ENCODE data around the gene ZNF827.

The ZNF827 gene

DNA sequence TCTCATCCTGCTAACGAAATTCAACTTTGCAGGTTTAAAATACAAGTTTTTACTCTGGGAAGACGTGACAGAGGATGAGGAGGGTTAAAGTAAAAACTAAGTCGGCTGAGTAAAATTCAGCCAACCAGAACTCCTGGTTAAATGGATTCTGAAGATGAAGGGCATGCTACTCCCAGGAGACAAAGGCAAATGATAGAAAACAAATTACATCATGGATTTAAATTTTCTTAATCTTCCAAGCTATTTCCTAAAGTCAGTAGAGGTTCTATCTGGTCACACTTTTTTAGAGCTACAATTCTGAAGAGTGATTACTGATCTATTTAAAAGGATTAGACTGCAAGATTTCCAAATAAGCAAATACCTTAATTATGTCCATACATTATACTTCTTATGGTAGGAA is 47.9 kb downstream of the ZNF827 start:
- TF ChIP-seq ZBTB7A (IDR thresholded peaks at IDR 0.05; ENCODE audit: low read depth) (no peak), TAF1 (IDR thresholded peaks at IDR 0.05; ENCODE audit: low read depth) (no peak), EGR1 (IDR thresholded peaks at IDR 0.05) (no peak), EP300 (IDR thresholded peaks at IDR 0.05; ENCODE audit: borderline replicate concordance) (no peak), YY1 (IDR thresholded peaks at IDR 0.05; ENCODE audit: low read depth) (no peak)
- TF ChIP-seq, protein P1, sequence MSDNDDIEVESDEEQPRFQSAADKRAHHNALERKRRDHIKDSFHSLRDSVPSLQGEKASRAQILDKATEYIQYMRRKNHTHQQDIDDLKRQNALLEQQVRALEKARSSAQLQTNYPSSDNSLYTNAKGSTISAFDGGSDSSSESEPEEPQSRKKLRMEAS (IDR thresholded peaks at IDR 0.05) = no peak

DNA sequence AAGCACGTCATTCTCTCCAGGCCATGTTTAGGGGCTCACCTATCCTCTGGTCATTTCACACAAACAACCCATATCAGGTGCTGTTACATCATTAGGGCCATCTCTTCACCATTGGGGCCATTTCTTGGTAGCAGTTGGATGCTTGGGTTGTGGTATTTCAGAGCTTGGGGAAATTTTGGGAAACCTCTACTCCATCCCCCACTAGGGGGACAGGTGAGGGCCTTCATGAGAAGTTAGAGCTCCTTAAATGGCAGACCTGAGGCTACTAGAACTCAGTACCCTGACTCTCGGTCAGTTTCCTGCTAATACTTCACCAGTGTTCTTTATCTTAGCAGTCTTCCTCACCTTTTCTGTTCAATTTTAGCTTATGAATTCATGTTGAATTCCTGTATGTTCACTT is 50.2 kb downstream of the ZNF827 start:
- TF ChIP-seq YY1 (IDR thresholded peaks at IDR 0.05; ENCODE audit: low read depth) (no peak), FOXM1 (IDR thresholded peaks at IDR 0.05; ENCODE audit: borderline replicate concordance, low read depth) (no peak), EP300 (IDR thresholded peaks at IDR 0.05; ENCODE audit: borderline replicate concordance) (no peak), ZBTB7A (IDR thresholded peaks at IDR 0.05; ENCODE audit: low read depth) (no peak), RAD21 (IDR thresholded peaks at IDR 0.05; ENCODE audit: low read depth) (no peak), EGR1 (IDR thresholded peaks at IDR 0.05) (no peak), CREB1 (IDR thresholded peaks at IDR 0.05; ENCODE audit: low read depth) (no peak), NFIC (IDR thresholded peaks at IDR 0.05) (no peak), CEBPB (IDR thresholded peaks at IDR 0.05) (no peak), TCF12 (IDR thresholded peaks at IDR 0.05; ENCODE audit: low read depth) (no peak), TAF1 (IDR thresholded peaks at IDR 0.05; ENCODE audit: low read depth) (no peak), TEAD4 (IDR thresholded peaks at IDR 0.05) (no peak)
- TF ChIP-seq, protein P2, sequence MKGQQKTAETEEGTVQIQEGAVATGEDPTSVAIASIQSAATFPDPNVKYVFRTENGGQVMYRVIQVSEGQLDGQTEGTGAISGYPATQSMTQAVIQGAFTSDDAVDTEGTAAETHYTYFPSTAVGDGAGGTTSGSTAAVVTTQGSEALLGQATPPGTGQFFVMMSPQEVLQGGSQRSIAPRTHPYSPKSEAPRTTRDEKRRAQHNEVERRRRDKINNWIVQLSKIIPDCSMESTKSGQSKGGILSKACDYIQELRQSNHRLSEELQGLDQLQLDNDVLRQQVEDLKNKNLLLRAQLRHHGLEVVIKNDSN (IDR thresholded peaks at IDR 0.05) = no peak
- TF ChIP-seq, protein P1 (IDR thresholded peaks at IDR 0.05) = no peak
- TF ChIP-seq, protein P3, sequence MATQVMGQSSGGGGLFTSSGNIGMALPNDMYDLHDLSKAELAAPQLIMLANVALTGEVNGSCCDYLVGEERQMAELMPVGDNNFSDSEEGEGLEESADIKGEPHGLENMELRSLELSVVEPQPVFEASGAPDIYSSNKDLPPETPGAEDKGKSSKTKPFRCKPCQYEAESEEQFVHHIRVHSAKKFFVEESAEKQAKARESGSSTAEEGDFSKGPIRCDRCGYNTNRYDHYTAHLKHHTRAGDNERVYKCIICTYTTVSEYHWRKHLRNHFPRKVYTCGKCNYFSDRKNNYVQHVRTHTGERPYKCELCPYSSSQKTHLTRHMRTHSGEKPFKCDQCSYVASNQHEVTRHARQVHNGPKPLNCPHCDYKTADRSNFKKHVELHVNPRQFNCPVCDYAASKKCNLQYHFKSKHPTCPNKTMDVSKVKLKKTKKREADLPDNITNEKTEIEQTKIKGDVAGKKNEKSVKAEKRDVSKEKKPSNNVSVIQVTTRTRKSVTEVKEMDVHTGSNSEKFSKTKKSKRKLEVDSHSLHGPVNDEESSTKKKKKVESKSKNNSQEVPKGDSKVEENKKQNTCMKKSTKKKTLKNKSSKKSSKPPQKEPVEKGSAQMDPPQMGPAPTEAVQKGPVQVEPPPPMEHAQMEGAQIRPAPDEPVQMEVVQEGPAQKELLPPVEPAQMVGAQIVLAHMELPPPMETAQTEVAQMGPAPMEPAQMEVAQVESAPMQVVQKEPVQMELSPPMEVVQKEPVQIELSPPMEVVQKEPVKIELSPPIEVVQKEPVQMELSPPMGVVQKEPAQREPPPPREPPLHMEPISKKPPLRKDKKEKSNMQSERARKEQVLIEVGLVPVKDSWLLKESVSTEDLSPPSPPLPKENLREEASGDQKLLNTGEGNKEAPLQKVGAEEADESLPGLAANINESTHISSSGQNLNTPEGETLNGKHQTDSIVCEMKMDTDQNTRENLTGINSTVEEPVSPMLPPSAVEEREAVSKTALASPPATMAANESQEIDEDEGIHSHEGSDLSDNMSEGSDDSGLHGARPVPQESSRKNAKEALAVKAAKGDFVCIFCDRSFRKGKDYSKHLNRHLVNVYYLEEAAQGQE (IDR thresholded peaks at IDR 0.05; ENCODE audit: low read depth) = no peak

DNA sequence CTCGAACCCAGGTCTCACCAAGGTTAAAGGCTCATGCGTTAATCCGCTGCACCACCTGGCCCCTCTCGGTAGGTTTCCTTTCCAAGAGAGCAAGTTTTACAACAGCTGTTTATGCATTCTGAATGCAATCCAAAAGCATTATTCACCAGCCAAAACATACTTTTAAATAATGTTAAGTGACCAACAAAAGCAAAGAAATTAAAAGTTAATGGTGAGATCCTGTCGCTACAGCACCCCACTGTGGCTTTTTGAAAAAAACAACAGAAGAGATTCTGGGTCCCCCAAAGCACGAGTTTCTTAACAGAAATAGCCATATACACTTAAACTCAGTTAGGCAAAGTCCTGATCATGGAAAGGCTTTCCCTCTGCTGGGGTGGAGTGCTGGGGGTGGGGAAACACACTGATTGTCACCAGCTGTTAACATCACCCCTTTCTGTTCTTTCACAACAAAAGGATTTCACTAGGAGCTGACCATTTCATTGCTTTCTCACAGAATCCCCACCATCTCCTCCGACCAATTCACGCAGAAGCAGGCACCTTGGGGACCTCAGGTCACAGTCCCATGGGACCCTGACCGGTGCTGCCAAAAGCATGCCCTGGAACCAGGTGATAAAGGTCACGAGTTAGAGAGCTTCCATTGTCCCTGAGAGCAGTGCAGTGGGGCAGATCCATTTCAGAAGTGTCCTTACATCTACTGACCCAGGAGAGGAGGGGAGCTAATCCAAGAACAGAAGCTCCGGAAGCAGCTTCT is 51.2 kb downstream of the ZNF827 start:
- TF ChIP-seq TEAD4 (IDR thresholded peaks at IDR 0.05) (no peak), ZBTB7A (IDR thresholded peaks at IDR 0.05; ENCODE audit: low read depth) (no peak), TCF12 (IDR thresholded peaks at IDR 0.05; ENCODE audit: low read depth) (no peak), EGR1 (IDR thresholded peaks at IDR 0.05) (no peak)

DNA sequence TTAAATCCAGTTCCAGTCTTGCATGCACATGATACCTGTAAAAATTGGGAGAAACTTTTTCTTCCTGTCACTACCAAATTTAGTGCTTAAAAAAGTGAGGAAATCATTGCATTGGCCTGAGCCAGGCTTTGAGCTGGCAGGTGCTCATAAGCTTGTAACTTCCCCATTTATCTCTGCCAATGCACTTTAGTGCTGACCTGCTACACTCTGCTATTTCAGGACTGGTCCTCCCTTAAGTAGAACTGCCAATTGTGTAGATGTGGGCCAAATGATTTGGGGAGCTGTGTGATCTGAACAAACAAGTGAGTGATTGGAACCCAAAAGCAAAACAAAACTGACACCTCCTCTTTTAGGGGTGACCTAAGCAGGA is 51.8 kb downstream of the ZNF827 start:
- TF ChIP-seq, protein P1 (IDR thresholded peaks at IDR 0.05) = no peak
- TF ChIP-seq RAD21 (IDR thresholded peaks at IDR 0.05; ENCODE audit: low read depth) (no peak), TCF12 (IDR thresholded peaks at IDR 0.05; ENCODE audit: low read depth) (no peak), TEAD4 (IDR thresholded peaks at IDR 0.05) (no peak), CREB1 (IDR thresholded peaks at IDR 0.05; ENCODE audit: low read depth) (no peak), CEBPB (IDR thresholded peaks at IDR 0.05) (no peak), TAF1 (IDR thresholded peaks at IDR 0.05; ENCODE audit: low read depth) (no peak), YY1 (IDR thresholded peaks at IDR 0.05; ENCODE audit: low read depth) (no peak), EGR1 (IDR thresholded peaks at IDR 0.05) (no peak), NFIC (IDR thresholded peaks at IDR 0.05) (no peak), EP300 (IDR thresholded peaks at IDR 0.05; ENCODE audit: borderline replicate concordance) (no peak), FOXM1 (IDR thresholded peaks at IDR 0.05; ENCODE audit: borderline replicate concordance, low read depth) (no peak), ZBTB7A (IDR thresholded peaks at IDR 0.05; ENCODE audit: low read depth) (no peak)
- TF ChIP-seq, protein P2 (IDR thresholded peaks at IDR 0.05) = no peak
- TF ChIP-seq, protein P3 (IDR thresholded peaks at IDR 0.05; ENCODE audit: low read depth) = no peak

DNA sequence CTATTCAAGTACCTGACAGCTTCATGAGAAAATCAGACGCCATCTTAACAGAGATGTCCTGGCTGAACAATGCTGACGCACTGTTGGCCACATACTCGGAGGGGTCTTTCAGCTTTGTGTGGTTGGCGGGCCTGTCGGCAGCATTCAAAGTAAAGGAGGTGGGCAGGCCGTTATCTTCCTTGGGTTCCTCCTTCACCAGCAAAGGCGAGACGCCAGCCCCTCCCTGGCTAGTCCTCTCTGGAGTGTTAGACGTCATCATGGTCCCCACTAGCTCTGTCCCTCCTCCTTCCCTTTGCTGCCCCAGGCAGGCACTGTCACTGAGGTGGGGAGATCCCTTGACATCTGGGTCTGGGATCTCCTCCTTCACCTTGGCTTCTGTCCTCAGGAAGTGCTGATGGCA is 53.0 kb downstream of the ZNF827 start:
- no peak for TF ChIP-seq YY1 (IDR thresholded peaks at IDR 0.05; ENCODE audit: low read depth)
- no peak for TF ChIP-seq RAD21 (IDR thresholded peaks at IDR 0.05; ENCODE audit: low read depth)
- TF ChIP-seq TAF1 (IDR thresholded peaks at IDR 0.05; ENCODE audit: low read depth) = no peak
- no peak for TF ChIP-seq FOXM1 (IDR thresholded peaks at IDR 0.05; ENCODE audit: borderline replicate concordance, low read depth)
- TF ChIP-seq TCF12 (IDR thresholded peaks at IDR 0.05; ENCODE audit: low read depth) = no peak
- TF ChIP-seq EP300 (IDR thresholded peaks at IDR 0.05; ENCODE audit: borderline replicate concordance) = no peak
- TF ChIP-seq, protein P1 (IDR thresholded peaks at IDR 0.05) = no peak
- no peak for TF ChIP-seq CEBPB (IDR thresholded peaks at IDR 0.05)
- TF ChIP-seq NFIC (IDR thresholded peaks at IDR 0.05) = no peak
- TF ChIP-seq, protein P3 (IDR thresholded peaks at IDR 0.05; ENCODE audit: low read depth) = no peak
- no peak for TF ChIP-seq ZBTB7A (IDR thresholded peaks at IDR 0.05; ENCODE audit: low read depth)
